GM23338 (cell line): Measurements from ENCODE around the gene CNOT1. TPM values are rescaled to one million over a fixed set of nuclear protein-coding genes. Genes with fewer than 3 reads are reported as not detected.

Experiments used
- CREB1 ChIP-seq: fragments of 250-450 bp; sonication (Bioruptor Pico); IDR thresholded peaks from 2 replicates; pipeline ENCODE4 v1.5.0; 2020; ENCODE audit warnings: low read depth, mild to moderate bottlenecking, moderate library complexity
- EZH2 ChIP-seq: fragments of 200-600 bp; sonication (generic); IDR thresholded peaks from one replicate; pipeline ENCODE4 v1.8.0; 2017; ENCODE audit warnings: antibody characterized with exemption, mild to moderate bottlenecking, low read depth; ENCODE audit not compliant: unreplicated experiment
- EZH2phosphoT487 ChIP-seq: fragments of 200-600 bp; sonication (generic); IDR thresholded peaks from one replicate; pipeline ENCODE4 v1.8.1; 2018; ENCODE audit warnings: antibody characterized with exemption; ENCODE audit not compliant: unreplicated experiment
- JUNB ChIP-seq: IDR thresholded peaks from one replicate; pipeline ENCODE4 v1.6.1; 2016; ENCODE audit warnings: antibody characterized with exemption; ENCODE audit not compliant: unreplicated experiment
- NANOG ChIP-seq: IDR thresholded peaks from 2 replicates; pipeline ENCODE4 v1.6.1; 2016; ENCODE audit warnings: antibody characterized with exemption, borderline replicate concordance
- POLR2AphosphoS5 ChIP-seq: IDR thresholded peaks from 2 replicates; pipeline ENCODE4 v1.6.1; 2016; ENCODE audit warnings: antibody characterized with exemption, low read depth
- STAT1 ChIP-seq: IDR thresholded peaks from one replicate; pipeline ENCODE4 v1.6.1; 2016; ENCODE audit warnings: antibody characterized with exemption; ENCODE audit not compliant: unreplicated experiment
- ZNF114 ChIP-seq: fragments of 250-450 bp; sonication (Bioruptor Pico); IDR thresholded peaks from 2 replicates; pipeline ENCODE4 v1.5.0; 2020; ENCODE audit warnings: mild to moderate bottlenecking, moderate library complexity
- ZNF331 ChIP-seq: fragments of 250-450 bp; sonication (Bioruptor Pico); IDR thresholded peaks from 2 replicates; pipeline ENCODE4 v1.5.0; 2020; ENCODE audit warnings: low read depth, mild to moderate bottlenecking, moderate library complexity
- polyA plus RNA-seq: library from polyadenylated mRNA; unstranded; fragments of >200 nt; fragmentation: Nextera tagmentation; extraction: Ambion mirVana; gene quantifications from 2 replicates; pipeline ENCODE4 v1.2.1, GENCODE V29; 2016
- total RNA-seq: library from RNA; depleted of rRNA; stranded (reverse); fragments of >200 nt; shearing (Covaris generic); gene quantifications from 2 replicates; pipeline ENCODE4 v1.2.3, GENCODE V29; 2014
- TF ChIP-seq, protein P1 (sequence below): IDR thresholded peaks from one replicate; pipeline ENCODE4 v1.6.1; 2018; ENCODE audit warnings: antibody characterized with exemption; ENCODE audit not compliant: unreplicated experiment
- TF ChIP-seq, protein P2 (sequence below): IDR thresholded peaks from 2 replicates; pipeline ENCODE4 v1.6.1; 2016; ENCODE audit warnings: antibody characterized with exemption
- TF ChIP-seq, protein P3 (sequence below), 2 experiments: fragments of 200-600 bp in 1 of 2; sonication (generic) in 1 of 2; conservative IDR thresholded peaks; 2 replicates each; pipeline versions ENCODE4 v1.5.1 to v1.6.1; 2016 to 2017; ENCODE audit warnings: antibody characterized with exemption in 2 of 2, low read depth in 2 of 2, mild to moderate bottlenecking in 2 of 2, moderate library complexity in 1 of 2

The CNOT1 gene
- total and polyA plus RNA-seq, 2 experiments from 2014 or later, result 59.2 to 298 TPM

DNA sequence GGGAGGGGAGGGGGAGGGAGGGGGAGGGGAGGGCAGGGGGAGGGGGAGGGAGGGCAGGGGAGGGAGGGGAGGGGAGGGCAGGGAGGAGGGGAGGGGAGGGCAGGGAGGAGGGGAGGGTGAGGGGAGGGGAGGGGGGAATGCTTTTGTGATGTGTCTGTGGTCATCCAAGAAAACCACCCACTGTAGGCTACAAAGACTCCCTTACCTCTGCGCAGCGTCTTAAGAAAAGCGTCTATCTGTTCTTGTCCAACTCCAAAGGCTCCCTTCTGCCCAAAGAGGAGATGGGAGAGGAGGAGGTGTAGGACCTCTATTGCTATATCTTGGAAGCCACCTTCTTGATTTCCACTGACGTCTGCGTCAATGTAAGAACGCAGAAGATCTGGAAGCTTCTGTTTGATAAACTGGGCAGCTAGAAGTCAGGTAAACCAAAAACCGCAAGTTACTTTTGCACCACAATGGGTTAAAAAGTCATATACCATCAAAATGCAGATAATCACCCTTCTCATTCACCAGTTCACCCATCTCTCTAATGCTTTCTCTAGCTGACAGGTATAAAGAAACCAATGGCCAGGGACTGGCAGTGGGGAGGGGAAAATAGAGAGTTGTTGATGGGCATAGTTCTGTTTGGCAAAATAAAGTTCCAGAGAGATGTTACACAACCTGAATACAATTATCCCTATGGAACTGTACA, 43.1 kb downstream of the CNOT1 start (continued):
- TF ChIP-seq, protein P1, sequence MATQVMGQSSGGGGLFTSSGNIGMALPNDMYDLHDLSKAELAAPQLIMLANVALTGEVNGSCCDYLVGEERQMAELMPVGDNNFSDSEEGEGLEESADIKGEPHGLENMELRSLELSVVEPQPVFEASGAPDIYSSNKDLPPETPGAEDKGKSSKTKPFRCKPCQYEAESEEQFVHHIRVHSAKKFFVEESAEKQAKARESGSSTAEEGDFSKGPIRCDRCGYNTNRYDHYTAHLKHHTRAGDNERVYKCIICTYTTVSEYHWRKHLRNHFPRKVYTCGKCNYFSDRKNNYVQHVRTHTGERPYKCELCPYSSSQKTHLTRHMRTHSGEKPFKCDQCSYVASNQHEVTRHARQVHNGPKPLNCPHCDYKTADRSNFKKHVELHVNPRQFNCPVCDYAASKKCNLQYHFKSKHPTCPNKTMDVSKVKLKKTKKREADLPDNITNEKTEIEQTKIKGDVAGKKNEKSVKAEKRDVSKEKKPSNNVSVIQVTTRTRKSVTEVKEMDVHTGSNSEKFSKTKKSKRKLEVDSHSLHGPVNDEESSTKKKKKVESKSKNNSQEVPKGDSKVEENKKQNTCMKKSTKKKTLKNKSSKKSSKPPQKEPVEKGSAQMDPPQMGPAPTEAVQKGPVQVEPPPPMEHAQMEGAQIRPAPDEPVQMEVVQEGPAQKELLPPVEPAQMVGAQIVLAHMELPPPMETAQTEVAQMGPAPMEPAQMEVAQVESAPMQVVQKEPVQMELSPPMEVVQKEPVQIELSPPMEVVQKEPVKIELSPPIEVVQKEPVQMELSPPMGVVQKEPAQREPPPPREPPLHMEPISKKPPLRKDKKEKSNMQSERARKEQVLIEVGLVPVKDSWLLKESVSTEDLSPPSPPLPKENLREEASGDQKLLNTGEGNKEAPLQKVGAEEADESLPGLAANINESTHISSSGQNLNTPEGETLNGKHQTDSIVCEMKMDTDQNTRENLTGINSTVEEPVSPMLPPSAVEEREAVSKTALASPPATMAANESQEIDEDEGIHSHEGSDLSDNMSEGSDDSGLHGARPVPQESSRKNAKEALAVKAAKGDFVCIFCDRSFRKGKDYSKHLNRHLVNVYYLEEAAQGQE, result no peak
- TF ChIP-seq ZNF331 (CRISPR knock-in tag) (no peak), EZH2phosphoT487 (no peak), STAT1 (no peak), EZH2 (no peak), CREB1 (CRISPR knock-in tag) (no peak), JUNB (no peak), POLR2AphosphoS5 (no peak), ZNF114 (CRISPR knock-in tag) (no peak), NANOG (no peak)
- TF ChIP-seq, protein P2, sequence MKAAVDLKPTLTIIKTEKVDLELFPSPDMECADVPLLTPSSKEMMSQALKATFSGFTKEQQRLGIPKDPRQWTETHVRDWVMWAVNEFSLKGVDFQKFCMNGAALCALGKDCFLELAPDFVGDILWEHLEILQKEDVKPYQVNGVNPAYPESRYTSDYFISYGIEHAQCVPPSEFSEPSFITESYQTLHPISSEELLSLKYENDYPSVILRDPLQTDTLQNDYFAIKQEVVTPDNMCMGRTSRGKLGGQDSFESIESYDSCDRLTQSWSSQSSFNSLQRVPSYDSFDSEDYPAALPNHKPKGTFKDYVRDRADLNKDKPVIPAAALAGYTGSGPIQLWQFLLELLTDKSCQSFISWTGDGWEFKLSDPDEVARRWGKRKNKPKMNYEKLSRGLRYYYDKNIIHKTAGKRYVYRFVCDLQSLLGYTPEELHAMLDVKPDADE, result no peak
- TF ChIP-seq, protein P3, sequence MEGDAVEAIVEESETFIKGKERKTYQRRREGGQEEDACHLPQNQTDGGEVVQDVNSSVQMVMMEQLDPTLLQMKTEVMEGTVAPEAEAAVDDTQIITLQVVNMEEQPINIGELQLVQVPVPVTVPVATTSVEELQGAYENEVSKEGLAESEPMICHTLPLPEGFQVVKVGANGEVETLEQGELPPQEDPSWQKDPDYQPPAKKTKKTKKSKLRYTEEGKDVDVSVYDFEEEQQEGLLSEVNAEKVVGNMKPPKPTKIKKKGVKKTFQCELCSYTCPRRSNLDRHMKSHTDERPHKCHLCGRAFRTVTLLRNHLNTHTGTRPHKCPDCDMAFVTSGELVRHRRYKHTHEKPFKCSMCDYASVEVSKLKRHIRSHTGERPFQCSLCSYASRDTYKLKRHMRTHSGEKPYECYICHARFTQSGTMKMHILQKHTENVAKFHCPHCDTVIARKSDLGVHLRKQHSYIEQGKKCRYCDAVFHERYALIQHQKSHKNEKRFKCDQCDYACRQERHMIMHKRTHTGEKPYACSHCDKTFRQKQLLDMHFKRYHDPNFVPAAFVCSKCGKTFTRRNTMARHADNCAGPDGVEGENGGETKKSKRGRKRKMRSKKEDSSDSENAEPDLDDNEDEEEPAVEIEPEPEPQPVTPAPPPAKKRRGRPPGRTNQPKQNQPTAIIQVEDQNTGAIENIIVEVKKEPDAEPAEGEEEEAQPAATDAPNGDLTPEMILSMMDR (conservative IDR thresholded peaks at IDR 0.05; ENCODE audit: low read depth in 2 of 2), result no peak
